Measurements from ENCODE around the gene PHACTR1.

DNA sequence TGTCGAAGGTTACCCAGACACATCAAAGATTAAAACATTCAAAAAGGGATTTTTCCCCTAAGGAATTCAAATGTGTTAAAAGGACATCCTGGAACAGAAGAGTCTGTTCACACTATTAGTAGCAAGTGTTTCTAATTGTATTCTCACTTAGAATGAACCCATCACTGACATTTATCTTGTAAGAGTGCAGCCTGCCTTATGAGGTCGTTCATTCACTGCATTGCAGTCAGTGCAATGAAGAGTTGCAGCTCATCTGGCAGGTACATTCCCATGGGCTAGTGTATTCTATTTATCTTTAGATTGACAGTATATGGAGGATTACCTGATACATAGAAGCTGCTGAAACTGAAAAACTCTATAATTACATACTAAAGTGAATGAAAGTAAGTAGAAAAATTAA is 36.5 kb downstream of the PHACTR1 start:
- TF ChIP-seq, protein P1, sequence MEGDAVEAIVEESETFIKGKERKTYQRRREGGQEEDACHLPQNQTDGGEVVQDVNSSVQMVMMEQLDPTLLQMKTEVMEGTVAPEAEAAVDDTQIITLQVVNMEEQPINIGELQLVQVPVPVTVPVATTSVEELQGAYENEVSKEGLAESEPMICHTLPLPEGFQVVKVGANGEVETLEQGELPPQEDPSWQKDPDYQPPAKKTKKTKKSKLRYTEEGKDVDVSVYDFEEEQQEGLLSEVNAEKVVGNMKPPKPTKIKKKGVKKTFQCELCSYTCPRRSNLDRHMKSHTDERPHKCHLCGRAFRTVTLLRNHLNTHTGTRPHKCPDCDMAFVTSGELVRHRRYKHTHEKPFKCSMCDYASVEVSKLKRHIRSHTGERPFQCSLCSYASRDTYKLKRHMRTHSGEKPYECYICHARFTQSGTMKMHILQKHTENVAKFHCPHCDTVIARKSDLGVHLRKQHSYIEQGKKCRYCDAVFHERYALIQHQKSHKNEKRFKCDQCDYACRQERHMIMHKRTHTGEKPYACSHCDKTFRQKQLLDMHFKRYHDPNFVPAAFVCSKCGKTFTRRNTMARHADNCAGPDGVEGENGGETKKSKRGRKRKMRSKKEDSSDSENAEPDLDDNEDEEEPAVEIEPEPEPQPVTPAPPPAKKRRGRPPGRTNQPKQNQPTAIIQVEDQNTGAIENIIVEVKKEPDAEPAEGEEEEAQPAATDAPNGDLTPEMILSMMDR (conservative IDR thresholded peaks at IDR 0.05 in 1 of 2, IDR thresholded peaks at IDR 0.05 in 1 of 2; ENCODE audit: low read depth in 1 of 2, low read length in 2 of 2): no peak
- no peak for TF ChIP-seq EZH2 (IDR thresholded peaks at IDR 0.05; ENCODE audit: low read length, missing control alignments)

Measured in fibroblast of lung (primary cell).